Measurements from ENCODE around the gene KCTD2.

KCTD2 gene

DNA sequence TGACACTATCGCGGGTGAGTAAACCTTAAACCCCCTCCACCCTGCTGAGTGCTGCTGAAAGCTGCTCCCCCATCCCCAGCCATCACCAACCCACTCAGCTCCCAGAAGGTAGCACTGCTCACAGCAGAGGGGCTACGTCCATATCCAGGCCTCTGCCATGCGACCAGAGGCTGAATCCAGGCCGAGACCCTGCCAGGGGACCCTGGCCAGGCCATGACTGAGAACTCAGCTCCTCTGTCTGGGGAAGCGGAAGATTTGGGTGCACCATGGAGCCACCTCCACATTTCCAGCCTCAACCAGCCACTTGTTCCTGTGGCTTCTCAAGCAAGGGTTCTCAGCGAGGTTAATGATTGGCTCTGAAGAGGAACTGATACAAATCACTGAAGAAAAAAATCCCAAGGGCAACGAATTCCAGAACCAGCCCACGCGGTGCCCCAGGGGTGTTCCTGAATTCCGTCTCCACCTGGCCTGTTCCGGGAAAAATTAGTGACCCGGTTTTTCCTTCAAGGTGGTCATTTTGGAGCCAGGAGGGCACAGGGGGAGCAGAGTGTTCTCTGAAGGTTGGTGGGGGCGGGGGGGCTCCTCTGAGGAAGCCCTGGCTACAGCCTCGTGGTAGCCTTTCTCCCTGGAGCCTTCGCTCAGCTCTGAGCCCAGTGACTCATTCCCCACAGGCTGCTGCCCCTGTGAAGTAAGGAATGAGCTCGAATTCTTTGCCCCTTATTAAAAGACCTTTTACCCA is 31.4 kb downstream of the KCTD2 start:
- no peak for DNase-seq

- DNase-seq = no peak
Observed at GRCh38 chr17:75079023-75079373, 32.0 kb downstream of the KCTD2 start.

DNA sequence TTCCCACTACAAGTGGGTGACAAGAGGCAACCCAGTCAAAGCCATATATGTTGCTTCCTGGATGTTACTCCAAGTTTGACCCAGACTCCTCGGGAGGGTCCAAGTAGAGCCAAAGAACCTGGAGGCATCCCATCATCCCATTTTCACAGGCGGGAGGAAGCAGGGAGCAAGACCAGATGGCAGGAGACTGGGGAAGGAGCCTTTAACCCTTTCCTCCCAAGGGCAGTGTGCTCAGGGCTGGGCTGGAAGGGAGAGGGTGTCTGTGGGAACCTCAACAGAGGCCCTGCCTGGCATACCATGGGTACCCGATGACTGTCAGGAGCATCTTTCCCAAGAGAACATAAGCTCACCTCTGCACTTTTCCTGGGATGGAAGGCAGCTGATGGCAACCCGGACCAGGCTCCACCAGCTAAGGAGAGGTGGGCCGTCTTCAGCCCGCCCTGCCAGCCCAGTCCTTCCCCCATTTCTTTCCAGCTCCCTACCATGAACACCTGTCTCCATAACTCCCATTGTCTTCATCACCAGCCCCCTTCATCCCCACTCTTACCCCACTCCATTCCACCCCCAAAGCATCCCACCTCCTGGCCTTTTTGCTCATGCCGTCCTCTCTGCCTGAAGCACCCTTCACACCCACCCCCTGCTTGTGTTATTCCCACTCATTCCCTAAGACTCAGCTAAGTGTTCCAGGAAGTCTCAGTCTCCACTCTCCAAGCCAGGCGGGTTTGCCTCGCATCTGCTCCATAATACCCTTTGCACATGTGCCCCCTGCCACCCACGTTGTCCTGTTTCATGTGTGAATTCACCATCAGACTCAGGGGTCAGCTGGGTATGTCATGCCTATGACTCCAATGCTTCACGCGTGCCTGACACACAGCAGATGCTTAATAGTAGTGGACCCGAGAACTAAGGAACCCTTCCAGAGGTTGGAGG is 34.9 kb downstream of the KCTD2 start:
- DNase-seq = no peak

- DNase-seq = no peak
Observed at GRCh38 chr17:75082683-75083082, 35.7 kb downstream of the KCTD2 start.

DNA sequence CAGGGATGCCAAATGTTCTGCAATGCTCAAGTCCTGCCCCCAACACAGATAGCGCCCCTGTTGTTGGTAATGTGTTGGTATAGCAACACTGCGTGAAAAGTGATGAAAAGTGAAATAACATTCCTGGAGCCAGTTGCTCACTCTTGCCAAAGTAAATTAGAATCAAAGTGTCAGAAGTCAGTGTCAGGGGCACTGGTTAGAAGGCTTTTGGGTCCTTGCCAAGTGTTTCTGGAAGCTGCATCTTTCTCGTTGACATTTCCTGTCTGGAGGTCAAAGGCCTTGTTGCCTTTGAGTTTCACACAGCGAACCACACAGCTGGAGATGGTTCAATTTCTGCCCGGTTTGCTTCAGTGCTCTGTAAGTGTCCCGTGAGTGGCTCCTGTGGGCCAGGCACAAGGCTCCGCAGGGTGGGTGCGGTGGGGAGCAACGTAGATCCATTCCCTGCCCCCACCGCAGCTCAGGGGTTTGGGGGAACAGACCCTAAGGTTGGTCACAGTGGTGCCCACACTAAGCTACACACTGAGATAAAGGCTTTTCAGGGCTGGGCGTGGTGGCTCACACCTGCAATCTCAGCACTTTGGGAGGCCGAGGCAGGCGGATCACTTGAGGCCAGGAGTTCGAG is 37.1 kb downstream of the KCTD2 start:
- DNase-seq = no peak

GRCh38 chr17:75086496-75087181 is 39.6 kb downstream of the KCTD2 start:
- DNase-seq = no peak

GRCh38 chr17:75087182-75087557 is 40.1 kb downstream of the KCTD2 start:
- no peak for DNase-seq

- peak; percentile 73 for DNase-seq
Observed at GRCh38 chr17:75087558-75088453, 40.8 kb downstream of the KCTD2 start, which contains the start of gene SLC16A5. SLC16A5 (plus strand) TSS chr17:75087954; CDS start chr17:75093637, 5,683 bp downstream.

GRCh38 chr17:75088465-75089417 is 41.7 kb downstream of the KCTD2 start:
- no peak for DNase-seq

GRCh38 chr17:75090871-75091854 is 44.1 kb downstream of the KCTD2 start:
- DNase-seq = no peak

- DNase-seq = no peak
Observed at GRCh38 chr17:75091855-75092327, 44.9 kb downstream of the KCTD2 start.

DNA sequence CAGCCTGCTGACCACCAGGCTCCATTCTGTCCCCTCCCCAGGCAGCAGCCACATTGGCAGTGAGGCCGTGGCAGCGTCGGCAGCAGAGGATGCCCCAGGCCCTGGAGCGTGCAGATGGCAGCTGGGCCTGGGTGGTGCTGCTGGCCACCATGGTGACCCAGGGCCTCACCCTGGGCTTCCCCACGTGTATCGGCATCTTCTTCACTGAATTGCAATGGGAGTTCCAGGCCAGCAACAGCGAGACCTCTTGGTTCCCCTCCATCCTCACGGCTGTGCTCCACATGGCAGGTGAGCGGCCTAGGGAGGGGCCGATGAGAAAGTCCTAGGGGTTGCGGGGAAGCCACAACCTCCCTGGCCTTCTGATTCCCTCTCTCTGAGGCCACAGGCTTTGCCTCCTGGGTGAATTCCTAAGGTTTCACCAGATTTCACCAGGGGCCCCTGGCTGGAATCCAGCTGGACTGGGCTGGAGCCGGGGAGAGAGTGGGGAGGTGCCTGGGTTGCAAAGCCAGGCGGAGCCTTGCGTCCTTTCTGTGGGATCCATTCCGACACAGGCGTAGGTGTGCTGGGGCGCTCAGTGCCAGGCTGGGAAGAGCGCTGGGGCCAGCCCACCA is 46.6 kb downstream of the KCTD2 start:
- no peak for DNase-seq

DNA sequence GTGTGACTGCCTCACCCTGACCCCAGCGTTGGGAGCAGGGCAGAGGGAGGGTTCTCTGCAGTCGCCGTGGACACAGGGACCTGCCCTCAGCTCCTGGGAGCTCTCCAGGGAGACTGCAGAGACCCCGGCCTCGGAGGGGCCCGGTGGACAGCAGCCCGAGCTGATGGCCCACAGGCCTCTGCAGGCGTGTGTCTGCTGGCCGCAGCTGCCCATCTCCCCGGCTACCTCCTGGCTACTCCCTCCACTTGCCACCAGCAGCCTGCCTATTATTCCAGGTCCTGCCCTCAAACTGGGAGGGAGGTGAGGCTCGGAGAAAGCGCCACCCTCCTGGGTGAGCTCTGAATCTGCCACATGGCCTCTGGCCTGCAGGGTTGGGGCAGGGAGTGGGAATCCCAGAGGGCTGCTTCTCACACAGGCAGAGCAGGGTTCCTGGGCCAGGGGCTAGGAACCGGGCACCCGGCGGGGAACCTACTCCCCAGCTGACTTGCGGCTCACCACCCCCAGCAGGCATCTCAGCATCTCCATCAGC is 47.9 kb downstream of the KCTD2 start:
- no peak for DNase-seq

DNA sequence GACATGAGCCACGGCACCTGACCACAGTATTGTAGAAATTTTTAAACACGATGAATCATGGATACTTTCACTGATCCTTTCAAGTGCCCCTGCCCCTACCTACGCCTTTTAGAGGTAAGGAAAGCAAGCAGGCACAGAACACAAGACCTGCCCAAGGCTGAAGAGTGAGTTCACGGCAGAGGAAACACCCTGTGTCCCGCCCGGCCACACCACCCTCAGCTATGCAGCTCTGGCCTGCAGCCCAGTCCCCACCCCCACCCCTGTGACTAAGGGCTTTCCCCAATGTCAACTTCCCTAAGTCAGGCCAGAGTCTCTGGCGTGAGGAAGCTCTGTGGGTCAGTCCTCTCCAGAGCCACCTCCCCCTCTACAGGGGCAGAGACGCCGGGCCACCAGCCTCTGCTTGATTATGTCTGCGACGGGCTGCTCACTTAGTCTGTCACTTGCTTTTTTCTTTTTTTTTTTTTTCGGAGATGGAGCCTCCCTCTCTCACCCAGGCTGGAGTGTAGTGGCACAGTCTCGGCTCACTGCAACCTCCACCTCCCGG is 49.1 kb downstream of the KCTD2 start:
- DNase-seq = no peak

GRCh38 chr17:75097865-75098264 is 50.8 kb downstream of the KCTD2 start:
- no peak for DNase-seq

DNA sequence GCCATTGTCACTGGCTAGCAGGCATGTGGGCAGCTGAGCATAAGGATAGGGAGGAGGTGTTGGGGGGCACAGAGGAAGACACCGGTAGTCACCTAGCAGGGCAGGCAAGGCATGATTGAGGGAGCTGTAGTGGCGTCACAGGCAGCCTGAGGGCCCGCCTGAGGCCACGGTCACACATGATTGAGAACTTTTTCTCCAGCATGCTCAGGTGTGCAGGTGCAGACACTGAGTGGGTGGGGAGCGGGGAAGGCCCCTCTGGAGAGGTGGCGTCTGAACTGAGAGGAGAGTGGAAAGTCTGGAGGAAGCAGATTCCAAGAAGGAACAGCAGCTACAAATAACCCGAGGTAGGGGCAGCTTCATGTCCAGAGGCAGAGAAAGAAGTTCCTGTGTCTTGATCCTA is 51.8 kb downstream of the KCTD2 start:
- DNase-seq = no peak

DNA sequence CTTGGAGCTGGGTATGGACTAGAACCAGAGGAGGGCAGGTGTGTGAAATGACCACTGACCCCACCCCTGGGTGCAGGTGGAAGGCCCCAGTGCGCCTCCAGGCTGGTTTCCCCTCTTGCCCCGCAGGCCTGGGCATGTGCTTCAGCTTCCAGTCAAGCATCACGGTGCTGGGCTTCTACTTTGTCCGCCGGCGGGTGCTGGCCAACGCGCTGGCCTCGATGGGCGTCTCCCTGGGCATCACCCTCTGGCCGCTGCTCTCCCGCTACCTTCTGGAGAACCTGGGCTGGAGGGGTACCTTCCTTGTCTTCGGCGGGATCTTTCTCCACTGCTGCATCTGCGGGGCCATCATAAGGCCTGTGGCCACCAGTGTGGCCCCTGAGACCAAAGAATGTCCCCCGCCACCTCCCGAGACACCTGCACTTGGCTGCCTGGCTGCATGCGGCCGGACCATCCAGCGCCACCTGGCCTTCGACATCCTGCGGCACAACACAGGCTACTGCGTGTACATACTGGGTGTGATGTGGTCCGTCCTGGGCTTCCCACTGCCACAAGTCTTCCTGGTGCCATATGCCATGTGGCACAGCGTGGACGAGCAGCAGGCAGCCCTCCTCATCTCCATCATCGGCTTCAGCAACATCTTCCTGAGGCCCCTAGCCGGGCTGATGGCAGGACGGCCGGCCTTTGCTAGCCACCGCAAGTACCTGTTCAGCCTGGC is 53.0 kb downstream of the KCTD2 start:
- DNase-seq = no peak

- no peak for DNase-seq
Observed at GRCh38 chr17:75102385-75102821, 55.4 kb downstream of the KCTD2 start.

Data from activated CD8-positive, alpha-beta memory T cell treated with anti-CD3 and anti-CD28 coated beads, Interleukin-2, amount 50 U/mL, for 48 hours (primary cell).